ENCODE results near the gene SLC33A1.
A peak's percentile ranks its signal among the peaks of the same experiment; 100 is the strongest.
"Not testable (repeated sequence)": the region's sequence is repeated elsewhere in the genome, so short reads cannot be mapped to it uniquely, and the experiment has no call there.

The SLC33A1 gene

DNA sequence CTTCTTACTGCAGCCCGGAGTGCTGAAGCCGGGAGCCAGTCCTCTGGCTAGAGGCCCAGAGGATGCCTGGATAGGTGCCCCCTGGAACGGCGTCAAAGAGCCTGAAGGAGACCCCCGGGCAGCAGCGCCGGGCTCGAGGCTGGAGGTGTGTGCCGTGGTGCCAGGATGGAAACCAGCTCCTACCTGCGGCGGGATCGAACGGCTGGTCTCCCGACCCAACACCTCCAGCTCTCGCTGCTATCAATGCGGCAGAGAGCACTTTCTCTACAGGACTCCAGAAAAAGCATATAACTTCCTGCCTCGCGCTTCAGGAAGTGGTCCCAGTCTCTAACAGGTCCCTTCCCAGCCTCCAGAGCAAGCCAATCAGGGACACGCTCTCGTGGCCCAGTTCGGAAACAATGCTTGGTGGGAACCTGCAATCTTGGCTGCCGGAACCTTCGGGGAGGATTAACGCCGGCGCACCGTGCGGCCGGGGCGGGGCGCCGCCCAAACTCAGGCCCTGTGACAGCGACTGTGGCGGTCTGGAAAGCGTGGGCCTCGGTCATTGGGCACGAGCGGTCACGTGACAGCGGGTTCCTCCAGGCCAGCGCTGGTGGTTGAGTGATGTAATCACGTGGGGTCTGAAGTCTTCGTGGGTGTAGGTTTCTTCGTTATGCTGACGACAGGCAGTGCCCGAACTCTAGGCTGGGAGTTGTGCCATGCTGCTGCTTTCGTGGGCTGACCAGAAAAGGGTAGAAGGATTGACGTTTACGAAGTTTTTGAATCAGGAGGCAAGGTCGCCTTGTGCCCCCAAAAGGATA lies at the start of gene SLC33A1:
SLC33A1 (minus strand) TSS at position 287 of the 800 bp plus-strand sequence. CDS start 430 bp downstream, outside the sequence.
- peak; percentile 99 for DNase-seq (ENCODE audit: low spot score)

DNA sequence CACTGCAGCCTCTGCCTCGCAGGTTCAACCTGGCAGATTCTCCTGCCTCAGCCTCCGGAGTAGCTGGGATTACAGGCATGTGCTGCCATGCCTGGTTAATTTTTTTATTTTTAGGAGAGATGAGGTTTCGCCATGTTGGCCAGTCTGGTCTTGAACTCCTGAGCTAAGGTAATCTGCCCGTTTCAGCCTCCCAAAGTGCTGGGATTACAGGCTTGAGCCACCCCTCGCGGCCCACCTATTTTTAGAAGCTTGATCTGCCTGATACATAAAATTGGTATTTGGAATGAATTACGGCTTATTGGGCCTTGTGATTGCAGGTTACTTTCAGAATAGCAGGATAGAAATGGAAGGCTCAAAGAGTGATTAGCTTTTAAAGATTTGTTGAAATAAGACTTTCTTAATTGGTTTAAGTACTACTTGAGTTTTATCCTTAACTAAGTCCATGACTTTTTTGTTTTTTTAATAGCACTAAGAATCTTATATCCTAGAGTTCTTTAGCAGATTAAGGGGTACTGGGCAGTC lies 41.2 kb upstream of the SLC33A1 start:
- no peak for DNase-seq (ENCODE audit: low spot score)

DNA sequence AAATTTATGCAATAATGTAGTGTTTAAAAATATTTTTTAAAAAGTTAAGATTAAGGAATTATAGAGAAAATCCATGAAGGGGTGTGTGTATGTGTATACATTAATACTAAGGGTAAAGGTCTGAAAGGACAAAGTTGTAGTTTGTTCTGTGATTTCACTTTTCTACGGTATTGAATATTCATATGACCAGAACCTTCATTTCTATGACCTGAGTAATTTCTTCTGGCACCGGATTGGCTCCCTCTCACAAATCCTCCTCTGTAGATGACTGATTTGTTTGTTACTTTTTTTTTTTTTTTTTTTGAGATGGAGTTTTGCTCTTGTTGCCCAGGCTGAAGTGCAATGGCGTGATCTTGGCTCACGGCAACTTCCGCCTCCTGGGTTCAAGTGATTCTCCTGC lies 37.1 kb upstream of the SLC33A1 start:
- peak; percentile 17 for DNase-seq (ENCODE audit: low spot score)

DNA sequence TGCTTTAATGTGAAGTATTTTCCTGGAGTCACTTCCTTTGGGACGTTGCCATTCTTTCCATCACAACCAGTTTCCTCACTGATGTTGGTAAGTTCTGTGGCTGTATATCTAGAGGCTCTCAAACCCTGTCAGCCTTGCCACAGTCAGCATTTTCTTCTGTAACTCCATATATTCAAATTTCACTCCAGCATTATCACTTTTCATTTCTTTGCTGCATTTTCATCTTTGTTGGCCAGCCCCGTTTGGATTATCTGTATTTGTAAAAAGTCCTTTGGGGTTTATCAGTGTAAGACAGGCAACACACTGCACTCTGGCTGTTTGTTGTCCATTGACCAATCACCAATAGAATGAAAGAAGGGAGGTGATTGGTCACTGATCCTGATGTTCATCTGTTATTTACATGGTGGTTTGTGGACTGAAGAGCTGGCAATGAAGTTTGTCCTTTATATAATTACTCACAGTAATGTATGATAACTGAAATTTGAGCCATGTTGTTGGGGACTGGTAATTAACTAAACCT lies 36.5 kb upstream of the SLC33A1 start:
- DNase-seq (ENCODE audit: low spot score), result peak; percentile 88

DNA sequence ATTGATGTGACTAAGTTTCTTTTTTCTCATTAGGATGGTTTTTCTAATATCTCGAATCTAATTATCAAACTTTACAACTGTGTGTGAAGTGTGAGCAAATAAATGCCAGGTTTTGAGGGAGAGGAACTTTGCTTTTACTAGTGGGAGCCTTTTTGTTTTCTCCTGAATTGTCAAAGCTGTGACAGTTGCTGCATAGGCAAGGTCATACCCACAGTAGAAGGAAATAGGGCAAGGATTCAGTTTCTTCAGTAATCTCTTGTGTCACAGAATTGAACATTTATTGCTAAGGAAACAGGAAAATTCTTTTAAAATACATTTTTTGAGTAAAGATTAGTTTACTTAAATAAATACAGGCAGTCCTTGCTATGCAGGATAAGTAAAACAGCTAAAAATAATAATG lies 35.7 kb upstream of the SLC33A1 start:
- DNase-seq (ENCODE audit: low spot score), result peak; percentile 46

DNA sequence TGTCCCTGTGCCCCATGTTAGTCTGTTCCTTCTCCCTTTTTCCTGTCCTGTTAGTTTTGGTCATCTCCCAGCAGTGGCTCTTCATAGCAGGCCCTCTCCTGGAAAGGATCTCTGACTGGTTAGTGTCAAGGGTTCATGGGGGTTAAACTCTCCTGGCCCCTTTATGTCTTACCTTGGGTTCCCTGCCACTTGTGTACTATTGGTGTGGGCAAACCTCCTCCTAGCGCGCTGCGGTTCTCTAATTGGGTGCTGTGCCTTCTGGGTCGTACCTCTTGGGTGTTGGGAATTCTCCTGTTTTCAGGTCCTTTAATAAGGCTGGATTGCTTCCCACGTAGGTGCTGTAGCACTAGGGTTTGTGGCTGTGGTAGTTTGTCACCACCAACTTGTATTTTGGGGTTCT lies 35.0 kb upstream of the SLC33A1 start:
- peak; percentile 29 for DNase-seq (ENCODE audit: low spot score)

DNA sequence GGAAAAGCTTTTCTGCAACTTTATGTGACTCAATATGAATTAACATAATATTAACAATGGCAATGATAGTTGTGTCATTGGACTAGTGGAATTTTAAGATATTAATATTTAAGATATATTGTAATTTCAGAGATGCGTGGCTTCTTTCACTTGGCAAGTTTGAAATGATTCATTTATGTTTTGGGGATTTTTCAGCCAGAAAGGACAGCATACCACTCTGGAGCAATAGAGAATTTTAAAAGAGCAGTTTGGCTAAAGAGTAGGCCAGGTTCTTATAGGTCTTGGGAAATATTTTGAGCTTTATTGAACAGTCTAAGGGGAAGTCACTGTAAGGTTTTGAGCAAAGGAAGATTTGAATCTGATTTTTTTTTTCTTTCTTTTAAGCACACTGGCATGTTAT lies 32.7 kb upstream of the SLC33A1 start:
- no peak for DNase-seq (ENCODE audit: low spot score)

DNA sequence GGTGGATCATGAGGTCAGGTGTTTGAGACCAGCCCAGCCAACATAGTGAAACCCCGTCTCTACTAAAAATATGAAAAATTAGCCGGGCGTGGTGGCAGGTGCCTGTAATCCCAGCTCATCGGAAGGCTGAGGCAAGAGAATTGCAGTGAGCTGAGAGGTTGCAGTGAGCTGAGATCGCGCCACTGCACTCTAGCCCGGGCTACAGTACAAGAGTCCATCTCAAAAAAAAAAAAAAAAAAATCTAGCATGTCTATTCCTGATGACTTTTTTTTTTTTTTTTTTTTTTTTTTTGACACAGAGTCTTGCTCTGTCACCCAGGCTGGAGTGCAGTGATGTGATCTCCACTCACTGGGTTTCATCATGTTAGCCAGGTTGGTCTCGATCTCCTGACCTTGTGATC lies 32.1 kb upstream of the SLC33A1 start:
- DNase-seq (ENCODE audit: low spot score), result not testable (repeated sequence)

DNA sequence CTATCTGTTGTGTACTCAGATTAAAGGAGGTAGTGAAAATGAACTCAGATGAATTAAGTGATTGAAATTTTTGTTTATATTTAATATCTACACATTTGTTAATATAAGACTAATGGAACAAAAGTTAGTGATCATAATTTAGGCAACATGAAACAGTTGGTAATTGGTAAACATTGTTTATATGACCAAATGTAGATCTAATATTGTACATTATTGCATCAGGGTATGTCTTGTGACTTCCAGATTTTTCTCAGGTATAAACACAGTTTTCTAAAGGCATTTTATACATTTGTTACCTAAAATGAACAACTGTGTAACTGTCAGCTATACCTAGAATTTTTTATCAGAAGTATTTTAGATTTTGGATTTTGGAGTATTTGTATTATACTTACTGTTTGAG lies 31.1 kb upstream of the SLC33A1 start:
- DNase-seq (ENCODE audit: low spot score), result no peak

DNA sequence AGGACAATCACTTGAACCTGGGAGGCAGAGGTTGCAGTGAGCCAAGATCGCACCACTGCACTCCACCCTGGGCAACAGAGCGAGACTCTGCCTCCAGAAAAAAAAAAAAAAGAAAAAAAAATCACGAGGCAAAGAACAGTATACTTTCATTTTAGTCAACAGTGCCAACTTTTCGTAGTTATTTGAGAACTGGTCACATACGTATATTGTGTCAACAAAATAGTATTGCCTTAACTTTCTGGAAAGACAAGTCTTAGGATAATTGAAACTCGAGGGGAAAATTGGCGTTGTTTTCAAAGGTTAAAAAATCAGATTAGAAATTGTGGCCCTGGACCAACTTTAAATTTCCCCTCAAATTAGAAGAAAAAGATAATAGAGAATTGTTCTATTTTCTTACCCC lies 30.1 kb upstream of the SLC33A1 start:
- no peak for DNase-seq (ENCODE audit: low spot score)

DNA sequence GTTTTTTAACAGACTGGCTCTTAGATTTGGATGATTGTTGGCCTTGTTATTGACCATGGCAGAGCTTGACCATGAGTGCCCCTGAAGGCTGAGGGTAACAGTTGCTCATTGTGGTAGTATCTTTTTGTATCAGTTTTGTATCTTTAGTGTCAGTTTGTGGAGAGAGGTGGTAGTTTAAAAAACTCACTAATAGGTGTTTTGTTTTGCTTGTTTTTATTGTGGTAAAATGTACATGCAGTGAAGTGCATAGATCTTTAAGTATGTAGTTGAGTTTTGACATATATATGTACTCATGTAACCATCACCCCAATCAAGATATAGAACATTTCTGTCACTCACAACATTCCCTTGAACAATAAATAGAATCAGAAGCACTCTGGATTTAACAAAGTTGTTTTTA lies 26.1 kb upstream of the SLC33A1 start:
- no peak for DNase-seq (ENCODE audit: low spot score)

DNA sequence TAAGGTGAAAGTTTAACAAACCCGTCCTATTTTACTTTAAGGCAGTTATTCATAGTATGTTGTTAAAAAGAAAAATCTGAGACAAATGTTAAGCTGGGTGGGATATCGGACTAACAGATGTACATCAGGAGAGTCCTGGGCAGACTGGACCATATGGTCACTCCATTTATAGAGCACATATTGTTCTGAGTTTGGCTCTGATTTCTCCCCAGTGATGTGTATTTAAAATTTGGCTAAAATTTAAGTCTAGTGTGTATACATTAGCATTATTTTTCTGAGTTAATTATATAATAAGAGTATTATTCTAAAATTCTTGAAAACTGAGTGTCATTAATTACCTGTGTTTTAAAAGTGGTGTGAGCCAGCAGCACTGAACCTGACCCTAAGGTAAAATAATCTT lies 22.3 kb upstream of the SLC33A1 start:
- DNase-seq (ENCODE audit: low spot score), result no peak

DNA sequence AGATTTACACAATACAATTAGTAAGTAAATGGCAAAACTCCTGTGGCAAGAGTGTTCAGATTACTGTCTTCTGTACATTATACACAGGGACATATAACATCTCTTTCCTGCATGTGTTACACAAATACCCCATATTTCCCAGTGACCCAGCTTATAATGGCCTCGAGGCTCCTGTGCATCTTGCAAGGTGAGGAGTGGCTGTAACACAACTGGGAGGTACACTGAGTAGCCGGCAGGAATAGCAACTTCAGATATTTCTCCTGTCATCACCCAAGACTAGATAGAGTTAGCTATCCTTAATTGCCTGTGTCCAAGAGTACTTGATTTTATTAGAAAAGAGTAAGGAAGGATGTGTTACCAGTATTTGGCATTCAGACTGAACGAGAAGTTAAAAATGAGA lies 21.8 kb upstream of the SLC33A1 start:
- no peak for DNase-seq (ENCODE audit: low spot score)

DNA sequence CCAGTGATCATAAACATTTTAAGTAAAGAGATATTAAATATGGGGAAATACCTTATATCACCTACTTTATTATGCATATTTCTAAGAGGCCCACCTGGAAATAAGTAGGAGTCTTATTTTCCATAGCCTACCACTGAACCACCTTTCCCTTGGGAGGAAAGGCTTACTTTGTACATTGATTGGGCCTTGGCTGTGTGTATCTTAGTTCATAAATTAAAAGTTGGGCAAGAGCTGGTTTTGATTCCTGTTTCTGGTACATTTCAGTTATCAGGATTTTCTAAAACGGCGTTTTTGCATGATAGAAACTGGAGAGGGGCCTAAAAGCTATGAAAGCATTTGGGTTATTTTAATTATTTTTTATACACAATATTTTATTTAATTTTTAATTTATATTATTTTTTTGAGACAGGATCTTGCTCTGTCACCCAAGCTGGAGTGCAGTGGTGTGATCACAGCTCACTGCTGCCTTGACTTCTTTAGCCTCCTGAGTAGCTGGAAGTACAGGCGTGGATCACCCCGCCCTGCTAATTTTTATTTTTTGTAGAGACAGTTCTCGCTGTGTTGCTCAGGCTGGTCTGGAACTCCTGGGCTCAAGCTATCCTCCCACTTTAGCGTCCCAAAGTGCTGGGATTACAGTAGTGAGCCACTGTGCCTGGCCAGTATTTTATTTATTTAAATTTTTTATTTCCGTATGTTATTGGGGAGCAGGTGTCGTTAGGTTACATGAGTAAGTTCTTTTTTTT lies 18.8 kb upstream of the SLC33A1 start:
- DNase-seq (ENCODE audit: low spot score), result no peak

DNA sequence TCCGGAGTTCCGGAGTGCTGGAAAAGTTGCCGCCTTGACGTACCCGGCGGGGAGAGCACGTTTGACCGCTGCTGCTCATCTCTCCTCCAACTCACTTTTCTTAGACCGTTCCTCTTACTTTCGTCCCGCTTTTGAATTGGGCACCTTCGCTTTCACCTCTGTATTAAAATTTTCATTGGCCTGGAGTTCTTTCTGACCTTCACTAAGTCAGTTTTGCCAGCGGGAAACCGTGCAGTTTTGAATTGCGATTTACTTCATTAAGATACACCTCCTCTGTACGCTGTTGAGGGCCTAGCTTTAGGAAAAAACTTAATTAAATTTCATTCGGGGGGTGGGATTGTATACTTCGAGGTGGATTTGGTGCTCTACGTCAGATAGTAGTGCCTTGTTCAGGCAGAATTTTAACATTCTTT lies 17.5 kb upstream of the SLC33A1 start:
- DNase-seq (ENCODE audit: low spot score), result no peak

DNA sequence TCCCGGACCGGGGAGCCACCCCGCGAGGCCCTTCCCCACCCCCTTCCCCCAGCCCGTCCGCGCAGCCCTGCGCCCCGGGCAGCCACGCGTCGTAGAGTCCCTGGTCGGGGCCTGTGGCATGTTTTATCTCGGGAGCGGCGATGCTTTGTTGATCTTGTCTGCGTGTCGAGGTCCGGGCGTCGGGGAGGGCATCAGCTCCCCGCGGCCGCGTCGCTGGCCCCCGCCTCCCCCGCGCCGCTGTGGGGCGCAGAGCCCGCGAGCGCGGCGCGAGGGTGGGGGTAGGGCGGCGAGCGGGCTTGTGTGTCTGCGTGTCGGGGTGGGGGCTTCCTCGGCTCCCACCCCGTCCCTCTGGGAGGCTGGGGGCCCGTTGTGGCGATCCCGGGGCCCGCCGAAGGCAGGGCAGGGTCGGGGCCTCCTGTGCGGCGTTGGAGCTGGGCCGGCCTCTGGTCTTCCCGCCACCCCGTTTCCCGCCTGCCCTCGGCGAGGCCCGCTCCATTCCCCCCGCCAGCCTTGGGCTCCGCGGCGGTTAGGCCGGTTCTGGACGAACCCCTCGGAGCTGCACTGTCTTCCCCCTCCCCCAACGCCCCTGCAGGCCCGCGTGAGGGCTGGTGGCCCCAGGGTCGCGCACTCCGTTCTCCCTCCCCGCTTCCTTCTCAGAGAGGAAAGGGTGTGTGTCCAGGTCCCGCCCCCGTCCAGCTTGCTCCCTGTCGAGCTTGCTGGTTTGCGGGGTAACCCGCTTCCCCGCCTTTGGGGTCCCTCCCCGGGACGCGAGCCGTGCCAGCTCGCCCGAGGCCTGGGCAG lies 16.9 kb upstream of the SLC33A1 start:
- DNase-seq (ENCODE audit: low spot score), result peak; percentile 48

DNA sequence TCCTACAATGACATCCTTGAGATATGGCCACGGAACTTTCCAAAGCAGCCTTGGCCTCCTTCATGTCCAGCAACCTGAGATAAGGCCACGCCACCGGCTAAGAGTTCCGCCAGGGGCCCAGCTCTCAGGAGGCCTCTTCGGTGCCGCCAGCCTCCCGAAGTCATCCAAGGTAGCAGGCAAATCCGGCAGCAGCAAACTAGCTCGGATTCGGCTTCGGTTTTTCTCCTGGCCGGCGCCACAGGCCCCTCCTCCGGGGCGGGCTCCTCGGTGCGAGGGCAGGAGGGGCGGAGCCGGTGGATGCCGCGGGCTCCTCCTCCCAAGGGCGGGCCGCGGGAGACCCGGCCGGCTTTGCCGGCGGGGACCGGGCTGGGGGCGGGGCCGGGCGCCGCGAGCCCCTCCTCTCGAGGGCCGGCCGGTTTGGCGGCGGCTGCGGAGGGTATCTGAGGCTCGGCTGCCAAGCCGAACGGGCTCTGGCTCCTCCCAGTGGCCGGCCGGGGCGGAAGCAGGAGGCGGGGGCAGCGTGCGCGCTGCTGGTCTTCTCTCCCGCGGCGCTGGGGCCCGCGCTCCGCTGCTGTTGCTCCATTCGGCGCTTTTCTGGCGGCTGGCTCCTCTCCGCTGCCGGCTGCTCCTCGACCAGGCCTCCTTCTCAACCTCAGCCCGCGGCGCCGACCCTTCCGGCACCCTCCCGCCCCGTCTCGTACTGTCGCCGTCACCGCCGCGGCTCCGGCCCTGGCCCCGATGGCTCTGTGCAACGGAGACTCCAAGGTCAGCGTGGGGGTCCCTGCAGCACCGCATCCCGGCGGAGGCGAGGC lies 16.1 kb upstream of the SLC33A1 start, which contains the start of gene GMPS:
GMPS (plus strand) TSS at position 518 of the 812 bp plus-strand sequence; CDS start at position 739, 221 bp downstream.
- DNase-seq (ENCODE audit: low spot score), result peak; percentile 94

DNA sequence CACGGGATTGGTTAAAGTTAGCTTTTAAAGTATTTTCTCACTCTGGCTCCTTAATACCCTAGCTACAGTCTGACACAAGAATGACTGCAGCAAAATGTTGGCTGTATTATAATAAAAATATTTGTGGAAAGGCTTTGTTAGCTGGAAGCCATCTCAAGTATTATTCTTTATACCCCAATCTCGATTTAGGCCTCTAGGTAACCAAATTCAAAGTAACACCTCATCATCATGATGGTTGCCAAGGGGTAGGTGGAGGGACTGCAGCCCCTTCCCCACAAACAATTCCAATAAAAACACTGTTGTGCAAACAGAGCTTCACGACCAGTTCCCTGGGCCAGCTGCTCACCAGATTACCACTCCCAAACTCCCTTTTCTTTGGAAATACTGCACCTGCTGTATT lies 15.5 kb upstream of the SLC33A1 start:
- DNase-seq (ENCODE audit: low spot score), result no peak

DNA sequence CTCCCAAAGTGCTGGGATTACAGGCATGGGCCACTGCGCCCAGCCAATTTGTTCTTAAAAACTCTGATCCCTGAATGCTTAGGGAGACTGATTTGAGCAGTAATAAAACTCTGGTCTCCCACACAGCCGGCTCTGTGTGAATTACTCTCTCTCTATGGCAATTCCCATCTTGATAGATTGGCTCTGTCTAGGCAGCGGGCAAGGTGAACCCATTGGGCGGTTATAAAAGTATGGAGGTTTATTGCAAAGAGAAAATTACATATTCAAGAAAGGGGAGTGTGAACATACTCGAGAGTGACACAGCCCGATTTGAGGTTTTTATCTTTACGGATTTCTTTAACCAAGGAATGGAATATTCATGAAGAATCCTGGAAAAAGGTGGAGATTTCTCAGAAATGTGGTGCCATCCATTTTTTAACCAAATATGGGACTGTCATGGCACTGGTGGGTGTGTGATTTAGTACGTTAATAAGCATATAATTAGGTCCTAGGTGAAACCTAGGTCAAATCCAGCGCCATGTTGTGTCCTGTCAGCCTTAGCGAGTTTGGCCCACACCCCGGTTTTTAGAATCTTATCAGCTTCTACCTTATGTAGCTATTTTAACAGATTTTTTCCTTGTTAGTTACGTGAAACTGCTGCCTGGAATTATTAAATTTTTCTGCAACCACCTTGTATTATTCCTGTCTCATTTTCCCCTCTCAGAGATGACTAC lies 9.0 kb upstream of the SLC33A1 start:
- peak; percentile 30 for DNase-seq (ENCODE audit: low spot score)

DNA sequence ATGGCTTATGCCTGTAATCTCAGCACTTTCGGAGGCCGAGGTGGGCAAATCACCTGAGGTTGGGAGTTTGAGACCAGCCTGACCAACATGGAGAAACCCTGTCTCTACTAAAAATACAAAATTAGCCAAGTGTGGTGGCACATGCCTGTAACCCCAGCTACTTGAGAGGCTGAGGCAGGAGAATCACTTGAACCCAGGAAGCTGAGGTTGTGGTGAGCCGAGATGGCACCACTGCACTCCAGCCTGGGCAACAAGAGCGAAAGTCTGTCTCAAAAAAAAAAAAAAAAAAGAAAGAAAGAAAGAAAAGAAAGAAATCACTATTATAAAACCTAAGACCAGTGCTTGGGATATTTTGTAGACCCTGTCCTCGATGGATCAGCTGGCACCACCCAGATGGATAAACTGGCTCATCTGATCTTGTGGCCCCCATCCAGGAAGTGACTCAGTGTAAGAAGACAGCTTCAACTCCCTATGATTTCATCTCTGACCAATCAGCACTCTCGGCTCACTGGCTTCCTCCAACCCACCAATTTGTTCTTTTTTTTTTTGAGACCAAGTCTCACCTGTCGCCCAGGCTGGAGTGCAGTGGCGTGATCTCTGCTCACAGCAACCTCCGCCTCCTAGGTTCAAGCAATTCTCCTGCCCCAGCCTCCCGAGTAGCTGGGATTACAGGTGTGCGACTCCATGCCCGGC lies 8.2 kb upstream of the SLC33A1 start:
- DNase-seq (ENCODE audit: low spot score), result not testable (repeated sequence)

Data from hematopoietic multipotent progenitor cell treated with erythropoietin and hydrocortisone succinate and interleukin-3 and kit ligand, for 15 days (in vitro differentiated cells).